ENCODE data around the gene HOXD8. TPM values are rescaled to one million over a fixed set of nuclear protein-coding genes. Genes with fewer than 3 reads are reported as not detected.

Gene HOXD8
- total and polyA plus RNA-seq, 2 of the 8 experiments (the other 6 are each of a cell fraction or from before 2014, with no cell fraction given) = not detected

GRCh38 chr2:176101216-176101830 is 28.2 kb upstream of the HOXD8 start (continued):
- TF ChIP-seq TCF12 (IDR thresholded peaks at IDR 0.05; ENCODE audit: low read depth, low read length) (no peak), CHD7 (IDR thresholded peaks at IDR 0.05; ENCODE audit: insufficient replicate concordance, low read length) (no peak), RAD21 (IDR thresholded peaks at IDR 0.05 in 1 of 2, conservative IDR thresholded peaks at IDR 0.05 in 1 of 2; ENCODE audit: low read depth in 2 of 2, low read length in 2 of 2) (no peak), CREB1 (IDR thresholded peaks at IDR 0.05) (no peak), JUND (IDR thresholded peaks at IDR 0.05; ENCODE audit: low read length) (no peak), ATF3 (IDR thresholded peaks at IDR 0.05; ENCODE audit: insufficient read depth, low read depth, low read length) (no peak), USF2 (IDR thresholded peaks at IDR 0.05; ENCODE audit: low read length) (no peak)
